Esophagus squamous epithelium (tissue), 4 donors: Measurements from ENCODE around the gene ZNF451.

Experiments
- POLR2A ChIP-seq, 4 donors: fragments of 450-650 bp; IDR thresholded peaks; one replicate each; pipeline ENCODE4 v1.6.1; 2017; ENCODE audit warnings: antibody characterized with exemption in 4 of 4, mild to moderate bottlenecking in 4 of 4, moderate library complexity in 3 of 4
- TF ChIP-seq, protein P1 (sequence below), 6 experiments: fragments of 450-650 bp in 4 of 6; fragments of 200-600 bp in 2 of 6; sonication (generic) in 2 of 6; IDR thresholded peaks; one replicate each; pipeline ENCODE4 v1.5.1; 2016 to 2019; ENCODE audit warnings: antibody characterized with exemption in 6 of 6, mild to moderate bottlenecking in 4 of 6, moderate library complexity in 4 of 6

DNA sequence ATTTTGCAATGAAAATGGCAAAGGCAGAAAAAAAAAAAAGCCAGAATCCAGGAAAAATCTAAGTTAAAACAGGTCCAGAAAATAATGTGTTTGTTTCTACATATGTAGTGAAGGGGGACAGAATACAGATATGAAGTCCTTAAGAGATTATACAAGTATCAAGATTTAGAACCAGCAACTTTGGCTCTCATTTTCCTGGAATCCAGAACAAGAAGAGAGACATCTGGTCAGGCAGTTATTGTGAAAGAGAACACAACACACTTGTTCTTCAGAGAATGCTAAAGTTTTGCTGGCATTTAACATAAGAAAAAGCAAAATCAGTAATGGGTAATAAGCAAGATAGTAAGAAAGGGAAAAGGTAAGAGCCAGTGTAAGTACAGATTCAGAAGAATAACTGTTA lies 103.2 kb downstream of the ZNF451 start:
- TF ChIP-seq, protein P1, sequence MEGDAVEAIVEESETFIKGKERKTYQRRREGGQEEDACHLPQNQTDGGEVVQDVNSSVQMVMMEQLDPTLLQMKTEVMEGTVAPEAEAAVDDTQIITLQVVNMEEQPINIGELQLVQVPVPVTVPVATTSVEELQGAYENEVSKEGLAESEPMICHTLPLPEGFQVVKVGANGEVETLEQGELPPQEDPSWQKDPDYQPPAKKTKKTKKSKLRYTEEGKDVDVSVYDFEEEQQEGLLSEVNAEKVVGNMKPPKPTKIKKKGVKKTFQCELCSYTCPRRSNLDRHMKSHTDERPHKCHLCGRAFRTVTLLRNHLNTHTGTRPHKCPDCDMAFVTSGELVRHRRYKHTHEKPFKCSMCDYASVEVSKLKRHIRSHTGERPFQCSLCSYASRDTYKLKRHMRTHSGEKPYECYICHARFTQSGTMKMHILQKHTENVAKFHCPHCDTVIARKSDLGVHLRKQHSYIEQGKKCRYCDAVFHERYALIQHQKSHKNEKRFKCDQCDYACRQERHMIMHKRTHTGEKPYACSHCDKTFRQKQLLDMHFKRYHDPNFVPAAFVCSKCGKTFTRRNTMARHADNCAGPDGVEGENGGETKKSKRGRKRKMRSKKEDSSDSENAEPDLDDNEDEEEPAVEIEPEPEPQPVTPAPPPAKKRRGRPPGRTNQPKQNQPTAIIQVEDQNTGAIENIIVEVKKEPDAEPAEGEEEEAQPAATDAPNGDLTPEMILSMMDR (IDR thresholded peaks at IDR 0.05), result no peak
- TF ChIP-seq POLR2A (IDR thresholded peaks at IDR 0.05), result no peak
